H1 (cell line): ENCODE data around the gene PDE4D.

Experiments
- CEBPB ChIP-seq: IDR thresholded peaks from 2 replicates; pipeline ENCODE4 v1.6.1; 2012; ENCODE audit warnings: low read depth, low read length
- CHD2 ChIP-seq: IDR thresholded peaks from 2 replicates; pipeline ENCODE4 v1.6.1; 2012; ENCODE audit warnings: low read length, improper control_type of control experiment
- CTCF ChIP-seq, 3 experiments: IDR thresholded peaks; 1 replicate in 2 of 3; 2 replicates in 1 of 3; pipeline versions ENCODE4 v1.5.1 to v1.6.1; 2011; ENCODE audit warnings: low read length in 3 of 3, mild to moderate bottlenecking in 3 of 3, inconsistent platforms in 2 of 3, low read depth in 1 of 3, moderate library complexity in 1 of 3; ENCODE audit not compliant: insufficient read depth in 1 of 3; ENCODE audit errors: control extremely low read depth in 1 of 3
- E2F6 ChIP-seq: IDR thresholded peaks from 2 replicates; pipeline ENCODE4 v1.6.1; 2012; ENCODE audit warnings: inconsistent platforms
- EZH2 ChIP-seq: fragments of 200-600 bp; sonication (generic); IDR thresholded peaks from 2 replicates; pipeline ENCODE4 v1.7.1; 2012; ENCODE audit warnings: low read depth, mild to moderate bottlenecking, moderate library complexity, low read length, inconsistent platforms; ENCODE audit not compliant: severe bottlenecking
- KDM1A ChIP-seq: fragments of 200-600, 300-600 bp; sonication (generic); IDR thresholded peaks from 2 replicates; pipeline ENCODE4 v1.7.1; 2016; ENCODE audit warnings: mild to moderate bottlenecking, low read length, borderline replicate concordance
- SP1 ChIP-seq: IDR thresholded peaks from 2 replicates; pipeline ENCODE4 v1.6.1; 2011; ENCODE audit warnings: low read depth, low read length
- TAF1 ChIP-seq: IDR thresholded peaks from 2 replicates; pipeline ENCODE4 v1.6.1; 2011; ENCODE audit warnings: mild to moderate bottlenecking, low read depth, low read length
- TAF7 ChIP-seq: optimal IDR thresholded peaks from 2 replicates; pipeline ENCODE3; 2011; ENCODE audit warnings: low read depth, mild to moderate bottlenecking, inconsistent platforms, low read length, moderate library complexity, borderline replicate concordance

GRCh38 chr5:59412428-59412827 lies 481.1 kb downstream of the PDE4D start:
- TF ChIP-seq CTCF (IDR thresholded peaks at IDR 0.05; ENCODE audit: control extremely low read depth in 1 of 3, insufficient read depth in 1 of 3, low read depth in 1 of 3, low read length in 3 of 3) (no peak), E2F6 (no peak), TAF1 (no peak), CEBPB (no peak), TAF7 (no peak), KDM1A (no peak), SP1 (no peak), EZH2 (no peak), CHD2 (no peak)
